GM13977 (cell line): ENCODE measurements around the gene NLRP4.

Source experiments
- DNase-seq: peaks from one replicate; pipeline ENCODE4 v3.0.0; 2012; ENCODE audit warnings: low spot score
- CTCF ChIP-seq: IDR thresholded peaks from 2 replicates; pipeline ENCODE4 v1.5.1; 2012; ENCODE audit warnings: mild to moderate bottlenecking, control low read depth; ENCODE audit not compliant: insufficient read depth; ENCODE audit errors: extremely low read depth, missing control alignments
- in situ Hi-C: fragments of 300-500 bp; cut with MboI; formaldehyde crosslinking; loops from one replicate; pipeline ENCODE4 v1.12.0; 2022; ENCODE audit warnings: low sequenced_read_pairs, low pct_unique_long_range_greater_than_20kb, mixed read lengths, inconsistent platforms; ENCODE audit not compliant: unreplicated experiment

NLRP4 gene

GRCh38 chr19:55836340-55836739 lies at the start of gene NLRP4:
NLRP4 (plus strand) TSS chr19:55836540; CDS start chr19:55852081, 15,541 bp downstream.
- TF ChIP-seq CTCF = no peak
- no peak for DNase-seq
- in situ Hi-C loops = no loop called here

- TF ChIP-seq CTCF = no peak
- in situ Hi-C loops = no loop called here
- no peak for DNase-seq
Observed at GRCh38 chr19:55795021-55795420, 41.3 kb upstream of the NLRP4 start.

GRCh38 chr19:55801416-55801815 lies 34.9 kb upstream of the NLRP4 start:
- in situ Hi-C loops = no loop called here
- TF ChIP-seq CTCF = no peak

GRCh38 chr19:55802281-55802680 lies 34.1 kb upstream of the NLRP4 start:
- DNase-seq = no peak
- in situ Hi-C loops = no loop called here
- TF ChIP-seq CTCF = no peak

More at GRCh38 chr19:55801416-55801815, 34.9 kb upstream of the NLRP4 start:
- no peak for DNase-seq

- TF ChIP-seq CTCF = peak; percentile 40
- peak; percentile 30 for DNase-seq
- in situ Hi-C loops = no loop called here
Observed at GRCh38 chr19:55809381-55810058, 26.8 kb upstream of the NLRP4 start.

GRCh38 chr19:55811340-55811739 lies 25.0 kb upstream of the NLRP4 start:
- TF ChIP-seq CTCF = no peak
- no peak for DNase-seq
- in situ Hi-C loops = no loop called here
